ENCODE results near the gene ERCC5. TPM values are rescaled to one million over a fixed set of nuclear protein-coding genes. Genes with fewer than 3 reads are reported as not detected.

The ERCC5 gene
- total and polyA plus RNA-seq, 2 of the 8 experiments (the other 6 are each of a cell fraction or from before 2014, with no cell fraction given): 3.8 to 24.4 TPM

- TF ChIP-seq CHD7 (IDR thresholded peaks at IDR 0.05; ENCODE audit: insufficient replicate concordance, low read length) (no peak), CHD1 (IDR thresholded peaks at IDR 0.05; ENCODE audit: low read depth, low read length) (no peak), CEBPB (IDR thresholded peaks at IDR 0.05; ENCODE audit: low read depth, low read length) (no peak), POU5F1 (IDR thresholded peaks at IDR 0.05; ENCODE audit: low read depth, low read length) (no peak), RXRA (IDR thresholded peaks at IDR 0.05; ENCODE audit: insufficient read depth, low read depth, low read length) (no peak), SP4 (IDR thresholded peaks at IDR 0.05; ENCODE audit: low read length) (no peak), SIX5 (IDR thresholded peaks at IDR 0.05; ENCODE audit: low read depth, low read length) (no peak), ZNF274 (IDR thresholded peaks at IDR 0.05; ENCODE audit: borderline replicate concordance, extremely low read depth, low read length) (no peak), RBBP5 (IDR thresholded peaks at IDR 0.05; ENCODE audit: borderline replicate concordance, low read depth, low read length) (no peak), NRF1 (IDR thresholded peaks at IDR 0.05; ENCODE audit: low read depth, low read length) (no peak)
- TF ChIP-seq, protein P1, sequence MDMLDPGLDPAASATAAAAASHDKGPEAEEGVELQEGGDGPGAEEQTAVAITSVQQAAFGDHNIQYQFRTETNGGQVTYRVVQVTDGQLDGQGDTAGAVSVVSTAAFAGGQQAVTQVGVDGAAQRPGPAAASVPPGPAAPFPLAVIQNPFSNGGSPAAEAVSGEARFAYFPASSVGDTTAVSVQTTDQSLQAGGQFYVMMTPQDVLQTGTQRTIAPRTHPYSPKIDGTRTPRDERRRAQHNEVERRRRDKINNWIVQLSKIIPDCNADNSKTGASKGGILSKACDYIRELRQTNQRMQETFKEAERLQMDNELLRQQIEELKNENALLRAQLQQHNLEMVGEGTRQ (IDR thresholded peaks at IDR 0.05; ENCODE audit: low read length): no peak
These were observed 57.0 kb downstream of the ERCC5 start (continued) for GRCh38 chr13:102902789-102903347.
